Measurements from ENCODE around the gene FMN1.

DNA sequence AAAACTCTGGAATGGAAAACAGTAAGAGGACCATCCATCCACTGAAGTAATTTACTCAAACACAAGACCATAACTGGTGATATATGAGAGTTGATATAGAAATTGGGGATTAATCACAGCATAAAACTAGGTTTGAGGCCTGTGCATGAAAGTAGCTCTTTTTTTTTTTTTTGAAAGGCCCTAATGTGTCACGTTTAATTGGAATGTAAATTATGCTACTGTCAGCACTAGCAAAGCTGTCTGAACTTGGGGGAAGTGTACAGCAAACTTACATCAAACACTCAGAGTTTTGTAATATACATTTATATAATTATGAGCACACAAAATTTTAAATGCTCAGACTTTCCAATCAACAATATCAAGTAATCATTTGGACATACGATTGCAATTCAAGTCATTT is 322.6 kb downstream of the FMN1 start:
- TF ChIP-seq CTCF (IDR thresholded peaks at IDR 0.05) (no peak), POLR2A (IDR thresholded peaks at IDR 0.05) (no peak)
